GM12801 (cell line): ENCODE measurements around the gene PRF1.

ENCODE experiments used
- TF ChIP-seq, protein P1 (sequence below): IDR thresholded peaks from one replicate; pipeline ENCODE4 v1.5.1; 2011; ENCODE audit warnings: control low read depth; ENCODE audit not compliant: insufficient read length; ENCODE audit errors: extremely low read depth

PRF1 gene

DNA sequence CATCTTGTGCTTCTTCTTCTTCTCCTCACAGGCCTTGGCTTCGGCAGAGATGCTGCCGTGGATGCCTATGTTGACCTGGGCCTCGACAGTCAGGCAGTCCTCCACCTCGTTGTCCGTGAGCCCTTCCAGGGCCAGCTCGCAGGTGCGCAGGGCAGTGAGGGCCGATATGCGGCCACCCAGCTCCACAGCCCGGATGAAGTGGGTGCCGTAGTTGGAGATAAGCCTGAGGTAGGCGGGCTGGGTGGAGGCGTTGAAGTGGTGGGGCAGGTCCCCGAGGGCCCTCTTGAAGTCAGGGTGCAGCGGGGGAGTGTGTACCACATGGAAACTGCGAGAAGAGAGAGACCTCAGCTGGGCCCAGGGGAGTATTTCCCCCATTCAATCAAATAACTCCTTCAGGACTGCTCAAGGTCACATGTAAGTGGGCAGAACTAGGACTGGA lies 3.7 kb downstream of the PRF1 start:
- TF ChIP-seq, protein P1, sequence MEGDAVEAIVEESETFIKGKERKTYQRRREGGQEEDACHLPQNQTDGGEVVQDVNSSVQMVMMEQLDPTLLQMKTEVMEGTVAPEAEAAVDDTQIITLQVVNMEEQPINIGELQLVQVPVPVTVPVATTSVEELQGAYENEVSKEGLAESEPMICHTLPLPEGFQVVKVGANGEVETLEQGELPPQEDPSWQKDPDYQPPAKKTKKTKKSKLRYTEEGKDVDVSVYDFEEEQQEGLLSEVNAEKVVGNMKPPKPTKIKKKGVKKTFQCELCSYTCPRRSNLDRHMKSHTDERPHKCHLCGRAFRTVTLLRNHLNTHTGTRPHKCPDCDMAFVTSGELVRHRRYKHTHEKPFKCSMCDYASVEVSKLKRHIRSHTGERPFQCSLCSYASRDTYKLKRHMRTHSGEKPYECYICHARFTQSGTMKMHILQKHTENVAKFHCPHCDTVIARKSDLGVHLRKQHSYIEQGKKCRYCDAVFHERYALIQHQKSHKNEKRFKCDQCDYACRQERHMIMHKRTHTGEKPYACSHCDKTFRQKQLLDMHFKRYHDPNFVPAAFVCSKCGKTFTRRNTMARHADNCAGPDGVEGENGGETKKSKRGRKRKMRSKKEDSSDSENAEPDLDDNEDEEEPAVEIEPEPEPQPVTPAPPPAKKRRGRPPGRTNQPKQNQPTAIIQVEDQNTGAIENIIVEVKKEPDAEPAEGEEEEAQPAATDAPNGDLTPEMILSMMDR: no peak

DNA sequence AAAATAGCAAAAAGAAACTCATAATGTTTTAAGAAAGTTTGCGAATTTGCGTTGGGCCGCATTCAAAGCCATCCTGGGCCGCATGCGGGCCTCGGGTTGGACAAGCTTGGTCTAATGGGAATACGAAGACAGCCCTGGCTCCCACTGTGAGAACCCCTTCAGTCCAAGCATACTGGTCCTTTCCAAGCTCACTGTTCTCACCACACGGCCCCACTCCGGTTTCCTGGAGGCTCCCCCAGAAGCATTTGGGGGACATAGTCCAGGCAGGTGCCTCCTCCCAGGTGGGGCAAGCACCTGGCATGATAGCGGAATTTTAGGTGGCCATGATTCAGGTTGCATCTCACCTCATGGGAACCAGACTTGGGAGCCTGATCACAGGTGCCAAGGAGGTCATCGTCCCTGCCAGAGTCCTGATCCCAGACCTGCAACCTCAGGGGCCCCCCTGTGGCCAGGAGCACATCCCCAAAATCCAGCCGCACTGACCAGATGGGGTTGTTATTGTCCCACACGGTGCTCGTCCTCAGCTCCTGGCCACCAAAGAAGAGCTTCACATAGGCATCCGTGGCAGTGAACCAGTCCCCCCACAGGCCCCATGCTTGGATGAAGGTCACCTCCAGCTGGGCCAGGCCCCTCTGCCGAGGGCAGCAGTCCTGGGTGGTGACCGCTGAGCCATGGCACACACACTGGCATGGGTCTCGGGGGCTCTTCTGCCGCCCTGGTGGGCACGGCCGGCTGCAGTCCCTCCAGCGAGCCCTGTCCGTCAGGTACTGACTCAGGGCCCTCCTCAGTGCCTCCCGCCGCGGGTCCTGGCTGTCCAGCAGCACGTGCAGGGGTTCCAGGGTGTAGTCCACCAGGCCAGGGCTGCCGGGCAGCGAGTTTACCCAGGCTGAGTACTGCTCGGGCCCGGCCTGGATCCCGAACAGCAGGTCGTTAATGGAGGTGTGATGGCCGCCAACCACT lies 4.4 kb downstream of the PRF1 start:
- TF ChIP-seq, protein P1: no peak

DNA sequence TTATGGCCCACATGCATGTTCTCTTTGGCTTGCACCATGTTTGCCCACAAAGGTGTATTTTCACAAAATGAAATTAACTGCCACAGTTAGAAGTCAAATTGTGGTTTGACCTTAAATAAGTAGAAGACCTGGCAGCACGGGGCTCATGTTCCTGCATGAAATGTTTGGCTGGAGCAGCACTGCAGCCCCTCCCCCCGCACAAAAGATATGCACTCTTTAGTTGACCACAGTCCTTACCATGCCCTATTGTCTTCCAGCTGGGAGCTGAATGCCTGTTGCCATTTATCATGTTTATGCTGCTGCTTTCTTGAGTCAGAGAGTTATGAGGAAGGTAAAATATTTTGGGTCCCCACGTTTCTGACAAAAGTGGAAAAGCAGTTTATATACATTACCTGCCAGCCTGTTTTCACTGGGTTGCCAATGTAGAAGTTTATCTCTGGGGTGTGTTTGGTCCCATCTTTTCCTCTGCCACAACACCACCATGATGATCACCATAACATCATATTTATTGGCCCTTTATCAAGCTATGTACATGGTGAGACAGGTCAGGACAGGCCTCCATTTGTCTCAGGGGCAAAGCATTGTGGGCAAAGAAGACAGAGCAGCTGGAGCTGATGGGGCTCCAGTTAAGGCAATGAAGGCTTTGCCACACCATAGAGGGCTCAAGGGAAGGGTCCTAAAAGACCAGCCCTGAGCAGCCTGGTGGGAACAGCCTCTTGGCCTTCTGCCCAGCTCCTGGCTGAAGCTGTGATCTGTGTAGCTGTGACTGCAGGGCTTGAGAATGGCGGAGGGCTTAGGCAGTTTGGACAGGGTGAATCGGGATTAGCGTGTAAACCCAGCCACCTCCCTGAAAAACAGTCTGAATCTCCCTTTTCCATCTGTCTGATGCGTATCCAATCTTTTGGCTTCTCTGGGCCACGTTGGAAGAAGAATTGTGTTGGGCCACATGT lies 5.4 kb downstream of the PRF1 start:
- TF ChIP-seq, protein P1: no peak

GRCh38 chr10:70596110-70596798 lies 6.3 kb downstream of the PRF1 start:
- TF ChIP-seq, protein P1: no peak

- TF ChIP-seq, protein P1: no peak
These were observed 7.0 kb downstream of the PRF1 start for GRCh38 chr10:70595566-70596016.

DNA sequence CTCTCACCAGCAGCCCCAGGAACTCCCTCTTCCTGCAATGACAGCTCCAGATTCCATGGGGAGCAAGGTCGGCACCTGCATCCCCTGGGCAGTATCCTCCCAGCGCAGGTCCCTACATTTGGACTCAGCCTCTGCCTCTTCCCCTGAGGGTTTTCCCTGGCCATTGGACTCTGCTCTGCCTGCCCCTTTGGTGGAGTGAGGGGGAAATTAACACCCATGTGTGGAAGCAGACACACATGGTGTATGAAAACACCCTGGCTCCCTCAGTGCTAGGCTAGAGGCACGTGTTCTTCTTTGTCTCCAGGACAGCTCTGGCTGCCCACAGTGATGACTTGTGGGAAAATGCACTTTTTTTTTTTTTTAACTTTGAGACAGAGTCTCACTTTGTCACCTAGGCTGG lies 8.4 kb downstream of the PRF1 start:
- TF ChIP-seq, protein P1: no peak
